Retinal pigment epithelial cell (primary cell): Measurements from ENCODE around the gene RNU2-63P.

Experiments used
- DNase-seq: peaks from one replicate; pipeline ENCODE4 v3.0.0-alpha.2; 2010; ENCODE audit warnings: low read depth
- H3K4me3 ChIP-seq: 2 replicates; pipeline ENCODE4 v1.5.1; 2011; ENCODE audit warnings: mild to moderate bottlenecking, low read length, control low read depth, moderate library complexity
- CTCF ChIP-seq: conservative IDR thresholded peaks from 2 replicates; pipeline ENCODE4 v1.5.1; 2011; ENCODE audit warnings: low read depth, low read length, control low read depth, inconsistent platforms

RNU2-63P gene

GRCh38 chr2:88055371-88056128, 39.2 kb upstream of the RNU2-63P start, which contains the start of gene KRCC1:
Gene KRCC1 (minus strand): TSS chr2:88055783. CDS start chr2:88028563, 27,220 bp downstream.
- peak; percentile 89 for DNase-seq
- TF ChIP-seq CTCF, result no peak
- H3K4me3 ChIP-seq, result peak within 1 kb of the TSS; percentile 95

GRCh38 chr2:88054782-88055370, 38.5 kb upstream of the RNU2-63P start:
- peak overlapping the region; percentile 95 for H3K4me3 ChIP-seq
- DNase-seq, result no peak

GRCh38 chr2:88053934-88054781, 37.8 kb upstream of the RNU2-63P start:
- no peak for TF ChIP-seq CTCF
- H3K4me3 ChIP-seq, result peak overlapping the region; percentile 95
- DNase-seq, result no peak

More at GRCh38 chr2:88054782-88055370, 38.5 kb upstream of the RNU2-63P start:
- no peak for TF ChIP-seq CTCF

GRCh38 chr2:88053296-88053695, 36.9 kb upstream of the RNU2-63P start:
- no peak for TF ChIP-seq CTCF
- DNase-seq, result no peak
- H3K4me3 ChIP-seq, result no peak overlapping the region

- no peak overlapping the region for H3K4me3 ChIP-seq
- TF ChIP-seq CTCF, result no peak
- no peak for DNase-seq
Measured at GRCh38 chr2:88051792-88052191, 35.4 kb upstream of the RNU2-63P start.

- no peak overlapping the region for H3K4me3 ChIP-seq
- no peak for DNase-seq
- no peak for TF ChIP-seq CTCF
Measured at GRCh38 chr2:88049622-88050021, 33.3 kb upstream of the RNU2-63P start.
